GM10266 (cell line): ENCODE measurements around the gene SURF6.
"Not testable (repeated sequence)": the region's sequence is repeated elsewhere in the genome, so short reads cannot be mapped to it uniquely, and the experiment has no call there.

Source experiments
- DNase-seq: peaks from one replicate; pipeline ENCODE4 v3.0.0; 2012; ENCODE audit errors: extremely low spot score
- CTCF ChIP-seq: IDR thresholded peaks from 2 replicates; pipeline ENCODE4 v1.5.1; 2012; ENCODE audit warnings: mild to moderate bottlenecking, low read depth; ENCODE audit not compliant: control insufficient read depth, insufficient read depth; ENCODE audit errors: missing control alignments

Gene SURF6

GRCh38 chr9:133322701-133323100 is 13.3 kb downstream of the SURF6 start:
- TF ChIP-seq CTCF, result no peak
- DNase-seq, result no peak

GRCh38 chr9:133321411-133321935 is 14.5 kb downstream of the SURF6 start:
- no peak for TF ChIP-seq CTCF
- DNase-seq, result no peak

- no peak for DNase-seq
- no peak for TF ChIP-seq CTCF
These were observed 15.5 kb downstream of the SURF6 start for GRCh38 chr9:133320421-133320881.

- DNase-seq, result not testable (repeated sequence)
These were observed 18.4 kb downstream of the SURF6 start for GRCh38 chr9:133317551-133317950.

- DNase-seq, result no peak
- TF ChIP-seq CTCF, result no peak
These were observed 20.0 kb downstream of the SURF6 start for GRCh38 chr9:133315997-133316396.

- TF ChIP-seq CTCF, result no peak
These were observed 26.4 kb downstream of the SURF6 start for GRCh38 chr9:133309608-133310007.

GRCh38 chr9:133307301-133307700 is 28.7 kb downstream of the SURF6 start:
- TF ChIP-seq CTCF, result no peak
- no peak for DNase-seq

More at GRCh38 chr9:133309608-133310007, 26.4 kb downstream of the SURF6 start:
- DNase-seq, result no peak

- TF ChIP-seq CTCF, result no peak
- no peak for DNase-seq
These were observed 29.5 kb downstream of the SURF6 start for GRCh38 chr9:133306242-133307204.
